ENCODE results near the gene PFKM.

The PFKM gene

DNA sequence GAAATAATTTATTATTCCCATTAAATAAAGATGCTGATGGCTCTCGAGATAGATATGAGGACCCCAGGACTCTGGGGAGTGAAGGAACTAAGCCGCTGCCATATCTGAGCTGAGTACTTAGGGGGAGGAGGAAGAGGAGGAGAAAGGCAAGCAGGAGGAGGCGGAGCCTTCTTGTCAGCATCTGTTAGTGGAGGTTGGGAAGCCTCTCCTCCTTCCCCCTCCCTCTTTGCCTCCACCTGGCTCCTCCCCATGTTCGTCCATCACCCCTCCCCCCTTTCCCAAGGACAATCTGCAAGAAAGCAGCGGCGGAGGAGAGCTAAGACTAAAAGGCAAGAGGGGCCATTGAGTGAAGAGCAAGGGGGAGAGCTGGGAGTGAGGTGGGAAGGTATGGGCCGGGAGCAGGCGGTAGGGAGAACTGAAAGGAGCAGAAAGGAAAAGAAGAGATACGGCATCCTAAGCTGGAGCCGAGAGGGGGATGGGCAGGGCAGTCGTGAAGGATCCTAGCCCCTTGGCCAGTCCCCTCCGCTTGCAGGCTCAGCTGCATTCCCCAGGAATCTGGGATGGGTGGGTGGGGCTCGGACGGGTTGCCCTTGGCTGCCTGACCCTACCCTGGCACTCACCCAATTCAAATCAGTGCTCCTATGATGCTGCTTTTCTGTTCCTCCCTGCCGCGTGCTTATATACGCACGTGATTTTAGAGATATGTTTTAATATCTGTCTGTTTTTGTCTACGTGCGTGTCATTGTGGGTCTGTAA, at the start of gene PFKM:
Gene PFKM, plus strand, starts transcription at position 287 of the 756 bp plus-strand sequence. CDS start 3,411 bp downstream, outside the sequence.
- DNase-seq (ENCODE audit: low spot score): peak; percentile 75

DNA sequence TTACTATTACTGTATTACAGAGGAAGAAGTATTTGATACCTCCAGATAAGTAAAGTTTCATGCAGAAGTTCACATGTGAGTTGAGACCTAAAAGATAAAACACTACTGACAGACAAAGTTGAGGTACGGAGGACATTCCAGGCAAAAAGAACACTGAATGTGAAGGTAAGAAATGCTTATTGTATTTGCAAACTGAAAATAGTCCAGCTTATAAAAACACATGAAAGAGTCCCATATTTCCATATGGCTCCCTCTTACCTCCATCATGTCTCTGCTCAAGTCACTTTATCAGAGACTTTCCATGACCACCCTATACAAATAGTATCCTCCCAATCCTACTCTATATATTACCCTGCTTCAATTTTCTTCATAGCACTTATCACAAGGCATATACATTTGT, 49.1 kb upstream of the PFKM start:
- no peak for DNase-seq (ENCODE audit: low spot score)

DNA sequence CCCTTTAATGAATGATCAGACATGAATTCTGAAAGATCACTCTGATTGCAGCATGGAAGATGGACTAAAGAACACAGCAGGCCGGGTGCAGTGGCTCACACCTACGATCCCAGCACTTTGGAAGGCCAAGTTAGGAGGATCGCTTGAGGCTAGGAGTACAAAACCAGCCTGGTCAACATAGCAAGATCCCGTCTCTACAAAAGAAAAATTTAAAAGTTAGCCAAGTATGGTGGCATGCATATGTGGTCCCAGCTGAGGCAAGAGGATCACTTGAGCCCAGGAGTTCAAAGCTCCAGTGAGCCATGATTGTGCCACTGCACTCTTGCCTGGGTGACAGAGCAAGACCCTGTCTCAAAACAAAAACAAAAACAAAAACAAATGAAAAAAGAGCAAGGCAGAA, 48.4 kb upstream of the PFKM start:
- no peak for DNase-seq (ENCODE audit: low spot score)

DNA sequence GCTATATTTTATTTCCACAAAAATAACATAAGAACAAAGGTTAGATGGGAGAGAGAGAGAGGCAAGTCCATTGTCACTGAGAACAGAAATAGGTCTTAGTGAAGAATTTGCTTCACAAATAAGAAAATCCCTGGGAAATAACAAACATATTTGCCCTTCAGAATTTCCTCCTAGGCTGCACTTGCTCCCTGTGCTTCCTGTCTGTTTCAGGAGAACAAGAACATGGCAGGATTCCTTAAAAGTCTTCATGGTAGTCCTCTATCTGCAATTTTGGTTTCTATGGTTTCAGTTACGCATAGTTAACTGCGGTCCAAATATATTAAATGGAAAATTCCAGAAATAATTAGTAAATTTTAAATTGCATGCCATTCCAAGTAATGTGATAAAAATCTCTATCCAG, 47.4 kb upstream of the PFKM start:
- no peak for DNase-seq (ENCODE audit: low spot score)

DNA sequence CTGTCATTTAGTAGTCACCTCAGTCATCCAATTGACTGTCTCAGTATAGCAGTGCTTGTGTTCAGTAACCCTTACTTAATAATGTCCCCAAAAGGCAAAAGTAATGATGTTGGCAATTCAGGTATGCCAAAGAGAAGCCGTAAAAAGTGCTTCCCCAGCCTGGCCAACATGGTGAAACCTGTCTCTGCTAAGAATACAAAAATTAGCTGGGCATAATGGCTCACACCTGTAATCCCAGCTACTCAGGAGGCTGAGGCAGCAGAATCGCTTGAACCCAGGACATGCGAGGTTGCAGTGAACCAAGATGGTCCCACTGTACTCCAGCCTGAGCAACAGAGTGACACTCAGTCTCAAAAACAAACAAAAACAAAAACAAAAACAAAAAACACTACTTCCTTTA, 46.9 kb upstream of the PFKM start:
- no peak for DNase-seq (ENCODE audit: low spot score)

DNA sequence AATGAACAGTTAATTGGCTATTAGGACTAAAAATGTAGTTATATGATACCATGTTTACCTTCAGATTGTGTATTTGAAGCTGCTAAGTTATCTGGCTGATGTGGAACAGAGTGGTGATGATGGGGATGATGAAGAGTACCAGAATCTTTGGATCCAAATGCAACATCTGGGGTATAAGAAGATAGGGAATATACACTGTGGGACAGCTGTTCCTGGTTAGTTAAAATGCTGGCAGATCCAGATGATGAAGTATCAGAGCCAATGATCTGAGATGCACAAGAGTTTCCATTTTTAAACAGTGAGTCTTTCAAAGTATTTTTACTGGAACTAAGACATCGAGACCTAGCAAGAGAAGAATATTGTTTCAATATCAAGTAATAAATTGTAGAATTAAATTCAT, 44.9 kb upstream of the PFKM start:
- DNase-seq (ENCODE audit: low spot score): no peak

DNA sequence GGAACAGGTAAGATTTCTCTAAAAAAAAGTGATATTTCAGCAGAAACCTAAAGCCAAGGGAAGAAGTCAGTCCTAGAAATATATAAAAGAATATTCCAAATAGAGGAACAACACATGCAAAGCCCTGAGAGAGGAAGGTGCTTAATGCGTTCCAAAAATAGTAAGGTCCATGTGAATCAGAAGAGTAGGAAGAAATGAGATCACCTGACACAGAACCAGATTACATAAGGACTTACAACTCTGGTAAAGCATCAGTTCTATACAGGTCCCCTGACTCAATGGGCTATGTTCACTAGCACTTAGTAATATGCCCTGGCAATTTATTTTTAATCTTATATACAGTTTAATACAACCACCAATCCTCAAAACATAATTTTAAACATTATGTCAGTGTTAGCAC, 43.3 kb upstream of the PFKM start:
- DNase-seq (ENCODE audit: low spot score): no peak

DNA sequence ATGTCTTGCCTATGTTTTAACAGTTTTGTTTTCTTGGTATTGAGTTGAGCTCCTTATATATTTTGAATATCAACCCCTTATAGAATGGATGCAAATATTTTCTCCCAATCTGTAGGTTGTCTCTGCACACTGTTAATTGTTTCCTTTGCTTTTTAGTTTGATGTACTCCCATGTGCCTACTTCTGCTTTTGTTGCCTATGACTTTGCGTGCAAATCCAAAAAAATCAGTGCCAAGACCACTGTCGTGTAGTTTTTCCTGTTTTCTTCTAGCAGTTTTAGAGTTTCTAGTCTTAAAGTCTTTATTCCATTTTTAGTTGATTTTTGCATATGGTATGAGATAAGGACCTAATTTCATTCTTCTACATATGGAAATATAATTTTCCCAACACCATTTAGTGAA, 42.1 kb upstream of the PFKM start:
- DNase-seq (ENCODE audit: low spot score): no peak

DNA sequence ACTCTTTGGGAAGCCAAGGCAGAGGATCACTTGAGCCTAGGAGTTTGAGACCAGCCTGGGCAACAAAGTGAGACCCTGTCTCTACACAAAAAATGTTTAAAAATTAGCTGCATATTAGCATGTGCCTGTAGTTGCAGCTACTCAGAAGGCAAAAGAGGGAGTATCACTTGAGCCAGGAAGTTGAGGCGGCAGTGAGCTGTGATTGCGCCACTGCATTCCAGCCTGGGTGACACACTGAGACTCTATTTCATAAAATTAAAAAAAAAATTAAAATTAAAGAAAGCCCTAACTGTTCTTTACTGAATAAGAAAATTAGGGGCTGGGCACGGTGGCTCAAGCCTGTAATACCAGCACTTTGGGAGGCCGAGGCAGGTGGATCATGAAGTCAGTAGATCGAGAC, 40.3 kb upstream of the PFKM start:
- DNase-seq (ENCODE audit: low spot score): no peak

DNA sequence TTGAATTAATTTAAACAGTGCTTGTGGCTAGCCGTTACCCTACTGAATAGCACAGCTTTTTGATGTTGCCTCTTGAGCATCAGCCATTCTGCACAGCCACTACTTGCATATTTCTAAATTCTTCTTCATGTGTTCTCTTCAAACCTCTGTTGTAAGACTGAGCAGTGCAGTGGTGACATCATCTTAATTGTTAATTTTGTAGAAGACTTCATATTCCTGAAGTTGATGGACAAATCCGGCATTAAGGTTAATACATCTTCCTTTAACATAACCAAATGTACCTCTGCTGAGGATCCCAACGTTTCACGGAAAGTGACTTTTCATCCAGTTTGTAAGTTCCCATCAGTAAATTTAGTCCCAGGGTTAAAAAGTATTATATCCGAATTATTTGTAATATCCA, 38.9 kb upstream of the PFKM start:
- no peak for DNase-seq (ENCODE audit: low spot score)

DNA sequence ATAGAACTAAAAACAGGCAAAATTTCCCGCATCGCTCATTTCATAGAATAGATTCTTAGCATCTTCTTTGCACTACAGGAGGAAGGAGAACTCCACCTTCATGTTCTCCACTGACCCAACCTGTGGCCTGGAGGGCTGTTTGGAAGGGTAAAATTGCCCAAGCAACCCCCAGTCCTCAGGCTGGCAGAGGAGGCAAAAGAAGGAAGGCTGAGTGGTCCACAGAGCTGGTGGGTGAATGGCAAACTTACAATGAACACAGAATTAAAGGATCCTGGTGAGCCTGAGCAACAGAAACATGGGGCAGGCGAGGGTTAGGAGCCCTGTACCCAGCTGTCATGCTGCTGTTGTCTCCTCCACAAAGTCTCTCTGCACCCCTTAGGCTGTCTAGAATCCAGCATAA, 38.3 kb upstream of the PFKM start:
- DNase-seq (ENCODE audit: low spot score): no peak

DNA sequence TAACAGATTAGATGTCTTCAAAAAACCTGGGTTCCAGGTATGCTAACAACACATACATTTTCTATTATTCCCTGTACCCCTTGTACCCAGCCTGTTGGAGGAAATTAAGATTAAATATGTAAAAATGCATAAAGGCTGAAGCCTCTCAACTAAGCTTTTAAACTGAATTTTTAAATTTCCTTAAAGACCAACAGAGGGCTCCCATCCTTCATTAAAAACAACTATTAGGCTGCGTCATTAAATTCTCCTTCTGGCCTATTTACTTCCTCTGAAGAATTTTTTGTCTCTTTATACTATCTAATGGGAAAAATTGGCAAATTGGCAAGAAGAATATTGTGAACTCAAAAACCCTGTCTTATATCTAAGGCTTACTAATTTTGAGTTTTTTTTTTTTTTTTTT, 35.1 kb upstream of the PFKM start:
- peak; percentile 20 for DNase-seq (ENCODE audit: low spot score)

DNA sequence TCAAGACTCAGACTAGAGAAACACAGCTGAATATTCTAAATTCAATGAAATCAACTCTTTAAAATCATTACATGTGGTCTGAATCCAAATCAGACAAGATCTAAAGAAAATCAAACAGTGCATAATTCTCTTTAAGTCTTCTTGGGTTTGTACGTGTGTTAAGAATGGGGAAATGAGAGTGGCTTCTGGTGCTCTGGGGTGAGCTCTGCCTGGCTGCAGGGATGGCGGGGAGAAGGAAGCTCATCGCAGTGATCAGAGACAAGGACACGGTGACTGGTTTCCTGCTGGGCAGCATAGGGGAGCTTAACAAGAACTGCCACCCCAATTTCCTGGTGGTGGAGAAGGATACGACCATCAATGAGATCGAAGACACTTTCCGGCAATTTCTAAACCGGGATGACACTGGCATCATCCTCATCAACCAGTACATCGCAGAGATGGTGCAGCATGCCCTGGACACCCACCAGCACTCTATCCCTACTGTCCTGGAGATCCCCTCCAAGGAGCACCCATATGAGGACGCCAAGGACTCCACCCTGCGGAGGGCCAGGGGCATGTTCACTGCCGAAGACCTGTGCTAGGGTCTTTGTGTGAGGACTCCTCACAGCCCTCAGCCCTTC, 34.2 kb upstream of the PFKM start:
- no peak for DNase-seq (ENCODE audit: low spot score)

DNA sequence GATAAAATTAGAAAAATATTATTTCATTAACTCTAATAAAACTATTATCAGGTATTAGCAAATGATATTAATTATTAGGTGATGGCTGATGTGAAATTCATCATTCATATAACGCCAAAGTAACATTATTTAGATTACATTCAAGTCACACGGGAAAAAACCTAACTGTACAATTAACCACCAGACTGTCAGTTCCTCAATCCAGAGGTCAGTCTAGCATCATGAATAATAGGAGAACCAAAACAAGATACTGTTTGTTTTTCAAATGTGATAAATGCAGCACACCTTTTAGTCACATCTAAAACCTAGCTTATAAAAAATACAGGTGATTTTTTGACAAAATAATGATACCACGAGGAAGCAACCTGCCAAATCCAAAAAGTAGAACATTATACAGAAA, 32.8 kb upstream of the PFKM start:
- no peak for DNase-seq (ENCODE audit: low spot score)

DNA sequence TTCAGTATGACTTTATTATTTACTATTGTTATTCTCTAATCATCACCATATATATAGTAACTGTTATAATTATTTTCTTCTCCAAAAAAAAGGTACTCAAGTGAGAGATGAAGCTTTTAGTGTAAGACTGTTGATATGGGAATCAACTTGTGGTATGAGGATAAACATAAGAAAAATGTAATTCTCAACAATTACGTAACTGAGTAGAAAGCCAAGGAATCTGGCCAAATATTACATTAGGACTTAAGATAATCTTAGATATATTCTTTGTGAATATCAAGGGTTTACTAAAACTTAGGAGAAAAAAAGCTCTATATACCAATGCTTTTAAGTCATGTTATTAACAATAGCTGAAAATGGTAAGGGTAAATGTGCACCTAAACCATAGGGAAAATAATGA, 26.6 kb upstream of the PFKM start:
- no peak for DNase-seq (ENCODE audit: low spot score)

DNA sequence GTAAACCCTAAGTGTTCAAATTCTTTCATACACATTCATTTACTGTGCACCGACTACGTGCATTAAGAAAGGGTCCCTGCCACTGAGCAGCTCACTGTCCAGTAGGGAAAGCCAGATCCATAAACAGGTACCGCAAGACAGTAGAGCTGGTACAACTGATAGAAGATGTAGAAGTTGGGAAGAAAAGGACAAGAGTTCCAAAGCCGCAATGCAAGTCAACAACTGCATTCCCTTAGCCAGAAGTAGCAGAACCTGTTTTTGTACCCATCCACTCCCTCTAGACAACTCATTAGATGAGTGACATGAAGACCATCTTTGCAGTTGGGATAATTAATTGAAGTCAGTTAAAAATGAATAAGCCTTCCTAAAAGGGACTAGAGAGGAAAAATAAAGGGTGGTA, 14.6 kb upstream of the PFKM start:
- DNase-seq (ENCODE audit: low spot score): no peak

DNA sequence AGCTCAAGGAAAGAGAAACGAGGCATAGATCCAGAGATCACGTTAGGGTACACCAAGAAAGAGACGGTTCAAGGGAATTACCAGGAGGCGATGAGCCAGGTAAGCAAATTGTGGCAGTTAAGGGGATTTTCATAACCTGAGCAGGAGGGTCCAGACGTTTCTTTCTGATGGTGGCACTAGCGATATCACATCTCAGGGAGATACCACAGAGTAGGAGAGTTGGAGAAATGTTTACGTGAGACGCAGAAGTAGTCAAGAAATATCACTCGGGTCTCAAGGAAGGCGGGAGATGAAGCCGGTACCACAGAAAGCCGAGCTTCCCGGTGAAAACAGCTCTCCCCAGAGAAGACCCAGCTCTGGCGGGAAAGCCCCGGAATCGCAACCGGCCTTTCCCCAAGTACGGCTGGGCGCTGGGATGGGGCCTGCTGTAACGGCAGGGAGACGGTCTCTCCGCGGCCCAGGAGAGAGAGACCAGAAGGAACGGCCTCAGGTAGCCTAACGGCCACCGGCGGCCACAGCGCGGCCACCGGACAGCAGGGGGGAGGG, 13.8 kb upstream of the PFKM start:
- DNase-seq (ENCODE audit: low spot score): peak; percentile 21

DNA sequence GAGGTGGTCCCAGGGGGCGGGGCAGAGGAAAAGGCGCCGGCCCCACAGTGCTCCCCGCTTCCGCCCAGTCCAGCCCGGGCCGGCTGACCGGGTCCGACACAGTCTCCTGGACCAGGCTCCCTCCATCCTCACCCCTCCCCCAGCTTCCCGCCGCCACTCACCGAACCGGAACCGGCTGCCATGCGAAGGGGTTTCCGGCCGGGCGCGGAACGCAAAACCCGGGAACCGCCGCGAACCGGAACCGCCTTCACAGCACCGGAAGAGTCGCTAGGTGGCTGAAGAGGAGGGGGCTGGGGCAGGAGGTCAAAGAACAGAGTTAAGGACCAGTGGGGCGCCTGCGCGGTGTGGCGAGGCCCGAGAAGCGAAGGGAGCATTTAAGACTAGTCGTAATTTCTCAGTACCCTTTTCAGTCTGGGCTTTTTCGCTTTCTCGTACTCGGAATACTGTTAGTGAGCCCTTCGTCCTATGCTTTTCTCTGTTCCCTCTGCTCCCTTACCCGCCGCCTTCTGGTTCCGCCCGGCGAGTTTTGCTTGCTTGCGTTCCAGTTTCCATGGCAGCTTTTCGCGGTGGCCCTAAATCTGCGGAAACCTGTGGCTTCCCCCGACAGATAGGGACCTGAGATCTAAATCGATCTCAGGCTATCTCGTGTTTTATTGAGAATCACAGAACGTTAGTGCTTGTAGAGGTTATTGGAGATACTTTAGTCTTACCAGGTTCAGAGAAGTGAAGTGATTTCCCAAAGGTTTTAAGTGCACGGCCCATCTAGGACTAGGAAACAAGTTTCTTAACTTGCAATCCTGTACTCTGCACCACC, 13.1 kb upstream of the PFKM start, which contains the start of gene SENP1:
Gene SENP1, minus strand, starts transcription at position 213 of the 814 bp plus-strand sequence. CDS start 4,607 bp downstream, outside the sequence.
- peak; percentile 86 for DNase-seq (ENCODE audit: low spot score)

DNA sequence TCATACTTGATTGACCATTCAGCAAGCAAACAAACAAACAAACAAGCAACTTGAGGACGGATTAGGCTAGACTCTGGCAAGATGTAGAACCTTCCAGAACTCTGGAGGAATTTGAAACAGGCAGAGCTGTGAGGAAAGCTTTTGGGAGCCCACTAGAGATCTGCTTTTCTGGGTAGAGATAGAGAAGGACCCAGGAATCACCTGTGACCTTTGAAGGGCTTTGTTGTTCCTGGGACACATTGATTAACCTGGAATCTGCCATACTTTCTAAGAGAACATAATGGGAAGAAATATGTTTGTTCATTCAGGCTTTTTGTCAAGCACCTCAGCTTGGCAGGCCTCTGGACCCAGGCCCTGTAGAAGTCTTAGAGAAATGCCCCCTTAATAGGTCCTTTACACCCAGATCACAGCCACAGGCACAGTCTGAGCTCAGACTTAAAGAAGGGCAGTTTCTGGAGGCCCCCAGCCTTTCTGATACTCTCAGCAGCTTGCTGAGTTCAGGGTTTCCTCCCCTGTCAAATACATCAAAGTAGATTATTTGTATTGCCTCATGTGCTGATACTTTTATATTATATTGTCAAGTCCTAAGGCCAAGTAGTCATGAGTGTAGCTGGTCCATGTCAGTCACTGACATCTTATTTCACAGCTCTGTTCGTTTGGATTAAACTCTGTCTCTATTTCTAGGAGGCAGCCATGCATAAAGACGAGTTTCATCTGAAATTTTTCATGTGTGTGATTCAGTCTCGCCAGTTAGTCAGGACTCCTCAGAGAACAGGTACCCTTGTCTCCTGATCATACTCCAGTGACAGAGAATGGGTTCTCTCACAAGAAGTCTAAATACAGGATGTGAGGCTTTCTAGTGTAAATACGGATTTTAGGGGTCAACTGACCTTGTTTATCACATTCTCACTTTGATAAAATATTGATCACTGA, 12.2 kb upstream of the PFKM start:
- no peak for DNase-seq (ENCODE audit: low spot score)

DNA sequence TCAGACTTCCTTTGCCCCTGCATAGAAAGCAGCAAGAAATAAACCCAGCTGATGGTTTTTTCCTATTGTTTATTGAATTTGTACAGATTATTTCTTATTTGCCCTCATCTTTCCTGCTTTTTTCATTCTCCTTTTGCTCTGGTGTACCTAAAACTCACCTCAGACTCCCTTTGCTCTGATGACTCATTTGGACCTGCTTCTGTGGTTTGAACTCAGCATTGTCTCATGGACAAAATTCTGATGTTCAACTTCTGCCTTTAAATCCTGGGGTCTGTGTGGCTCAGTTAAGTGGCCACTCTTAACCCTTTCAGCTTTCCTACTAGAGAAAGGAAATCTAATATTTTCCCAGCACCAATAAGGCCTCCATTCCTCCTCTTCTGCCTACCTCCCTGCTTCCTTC, 9.7 kb upstream of the PFKM start:
- no peak for DNase-seq (ENCODE audit: low spot score)

DNA sequence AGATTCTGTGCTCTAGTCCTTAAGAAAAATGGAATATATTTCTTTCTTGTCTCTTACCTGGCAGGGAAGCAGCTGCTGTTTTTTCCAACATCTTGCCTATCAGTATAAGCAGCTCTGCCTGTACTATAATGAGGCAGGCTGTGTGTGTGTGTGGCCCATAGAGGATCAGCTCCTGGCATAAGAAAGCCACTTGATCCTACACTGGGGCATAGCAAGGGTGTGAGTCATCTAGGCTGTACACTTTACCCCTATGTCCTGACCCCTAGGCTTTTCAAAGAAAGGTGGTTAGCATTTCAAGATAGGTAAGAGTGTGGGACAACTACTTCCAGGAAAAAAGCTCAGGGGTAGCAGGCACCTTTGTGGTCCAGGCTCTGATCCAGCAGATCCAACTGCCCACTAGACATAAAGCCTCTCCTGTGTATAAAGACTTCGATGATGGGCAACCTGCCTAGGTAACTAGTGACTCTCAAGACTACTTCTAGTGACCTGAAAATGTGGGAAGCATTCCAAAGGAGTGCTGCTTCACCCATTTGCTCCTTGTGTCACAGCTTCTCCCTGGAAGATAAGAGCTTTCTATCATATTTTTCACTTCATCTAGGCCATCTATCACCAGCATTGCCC, 8.4 kb upstream of the PFKM start:
- no peak for DNase-seq (ENCODE audit: low spot score)

All from pons (tissue), 1 donor.